A172 (cell line): ENCODE measurements around the gene FLNB. TPM values are rescaled to one million over a fixed set of nuclear protein-coding genes. Genes with fewer than 3 reads are reported as not detected.
"Not testable (repeated sequence)": the region's sequence is repeated elsewhere in the genome, so short reads cannot be mapped to it uniquely, and the experiment has no call there.

Source experiments
- DNase-seq: peaks from one replicate; pipeline ENCODE4 v3.0.0-alpha.2; 2015; ENCODE audit warnings: low spot score
- total RNA-seq: library from RNA; depleted of rRNA; stranded (reverse); fragments of >200 nt; shearing (Covaris generic); gene quantifications from 2 replicates; pipeline ENCODE4 v1.2.3, GENCODE V29; 2014

FLNB gene
- total RNA-seq, 1 experiment from 2014 or later, result 225 TPM

DNA sequence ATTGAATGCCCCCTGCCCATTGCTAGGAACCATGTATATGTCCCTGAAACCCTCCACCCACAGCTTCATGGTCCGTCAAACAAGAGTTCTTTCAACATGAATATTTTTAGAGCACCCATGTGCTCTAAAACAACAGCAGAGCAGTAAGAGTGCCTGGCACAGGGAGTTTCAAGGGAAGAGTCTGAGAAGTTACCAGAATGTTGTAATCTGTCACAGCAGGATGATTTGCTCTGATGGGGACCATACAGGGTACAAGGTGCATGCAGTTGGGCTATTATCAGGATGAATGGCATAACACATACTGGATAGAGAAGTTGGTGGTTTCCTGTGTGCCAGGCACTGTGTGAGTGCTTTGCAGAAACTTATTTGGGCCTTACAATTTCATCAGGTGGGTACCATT, 27.8 kb upstream of the FLNB start:
- DNase-seq, result no peak

GRCh38 chr3:57981483-57982087, 26.6 kb upstream of the FLNB start:
- DNase-seq, result peak; percentile 67

GRCh38 chr3:57982561-57983243, 25.5 kb upstream of the FLNB start:
- no peak for DNase-seq

- peak; percentile 96 for DNase-seq
Observed at GRCh38 chr3:57983734-57984518, 24.3 kb upstream of the FLNB start.

DNA sequence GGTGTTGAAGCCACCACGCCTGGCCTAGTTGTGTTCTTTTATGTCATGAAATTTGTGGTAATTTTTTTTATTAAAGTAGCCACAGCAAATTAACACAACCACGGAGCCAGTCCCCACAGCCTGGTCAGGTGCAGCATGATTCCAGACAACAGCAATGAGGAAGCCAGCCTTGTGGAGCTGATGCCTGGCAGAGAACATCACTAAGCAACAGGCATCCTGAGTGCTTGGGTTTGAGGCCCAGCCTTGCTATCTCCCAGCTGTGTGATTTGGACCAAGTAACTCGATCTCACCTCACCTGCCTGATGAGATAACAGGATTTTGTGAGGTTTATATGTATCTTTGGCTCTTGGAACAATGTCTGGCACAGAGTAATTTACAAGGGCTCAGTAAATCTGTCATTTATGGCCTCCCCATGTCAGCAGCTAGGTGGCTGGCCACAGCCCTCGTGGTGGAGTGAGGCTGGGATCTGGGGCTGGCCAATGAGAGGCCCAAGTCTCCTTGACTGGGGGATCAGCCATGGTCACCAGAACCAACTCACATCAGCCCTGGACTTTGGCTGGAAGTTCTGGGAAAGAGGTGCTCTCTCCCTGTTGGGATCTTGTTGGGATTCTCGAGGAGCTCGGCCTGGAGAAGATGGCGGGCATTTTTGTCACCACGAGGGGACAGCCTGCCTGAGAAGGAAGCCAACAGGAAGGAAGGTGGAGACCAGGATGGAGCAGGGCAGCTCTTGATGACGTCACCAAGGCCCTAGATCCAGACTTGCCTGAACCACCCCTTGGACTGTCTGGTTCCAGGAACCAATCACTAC, 22.8 kb upstream of the FLNB start:
- no peak for DNase-seq

DNA sequence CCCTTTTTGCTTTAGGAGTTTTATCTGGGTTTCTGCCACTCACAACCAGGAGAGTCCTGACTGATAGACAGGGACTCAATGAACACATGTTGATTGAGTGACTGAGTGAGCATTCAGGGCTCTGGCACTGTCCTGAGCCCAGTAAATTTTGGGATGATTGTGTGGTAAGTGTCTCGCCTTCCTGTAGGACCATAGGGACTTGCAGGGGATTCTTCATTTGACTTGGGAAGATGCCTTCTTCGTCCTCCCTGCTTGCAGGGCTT, 22.3 kb upstream of the FLNB start:
- no peak for DNase-seq

DNA sequence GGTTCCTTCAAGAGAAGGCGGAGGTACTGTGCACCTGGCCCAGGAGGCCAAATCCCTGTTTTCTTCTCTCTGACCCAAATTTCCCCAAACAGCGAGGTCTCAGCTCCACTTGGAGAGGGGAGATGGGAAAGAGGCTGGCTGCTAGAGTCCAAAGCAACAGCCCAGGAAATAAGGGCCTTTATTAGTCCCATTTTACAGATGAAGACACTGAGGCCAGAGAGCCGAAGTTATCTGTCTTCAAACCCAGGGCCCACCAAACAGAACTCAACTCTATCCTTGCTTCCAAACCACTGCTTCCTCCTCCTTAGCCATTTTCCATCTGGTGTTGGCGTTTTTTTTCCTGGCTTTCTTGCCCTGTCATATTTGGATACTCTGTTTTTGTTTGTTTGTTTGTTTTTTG, 22.0 kb upstream of the FLNB start:
- DNase-seq, result no peak

GRCh38 chr3:57989198-57989597, 19.0 kb upstream of the FLNB start:
- not testable (repeated sequence) for DNase-seq

DNA sequence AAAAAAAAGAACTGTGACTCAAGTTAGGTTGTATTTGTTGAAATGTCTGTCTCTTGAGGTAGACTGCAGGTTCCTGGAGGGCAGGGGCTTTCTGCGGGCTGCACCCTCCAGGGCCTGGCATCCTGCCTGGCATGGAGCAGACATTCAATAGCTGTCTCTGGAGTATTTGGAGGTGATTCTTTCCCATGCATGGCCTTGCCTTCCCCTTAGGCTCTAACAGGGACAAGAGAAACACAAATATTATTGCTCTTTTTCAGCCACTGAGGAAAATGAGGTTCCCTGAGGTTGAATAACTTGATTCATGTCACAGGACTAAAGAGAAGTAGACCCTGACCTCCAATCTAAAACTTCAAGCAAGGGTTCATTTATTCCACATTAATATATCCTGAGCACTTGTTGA, 18.6 kb upstream of the FLNB start:
- no peak for DNase-seq

GRCh38 chr3:57992452-57993213, 15.6 kb upstream of the FLNB start:
- DNase-seq, result no peak

GRCh38 chr3:57998366-57999283, 9.6 kb upstream of the FLNB start:
- peak; percentile 50 for DNase-seq

- DNase-seq, result no peak
Observed at GRCh38 chr3:57999417-58000115, 8.7 kb upstream of the FLNB start.

GRCh38 chr3:58000306-58001085, 7.7 kb upstream of the FLNB start:
- peak; percentile 49 for DNase-seq

DNA sequence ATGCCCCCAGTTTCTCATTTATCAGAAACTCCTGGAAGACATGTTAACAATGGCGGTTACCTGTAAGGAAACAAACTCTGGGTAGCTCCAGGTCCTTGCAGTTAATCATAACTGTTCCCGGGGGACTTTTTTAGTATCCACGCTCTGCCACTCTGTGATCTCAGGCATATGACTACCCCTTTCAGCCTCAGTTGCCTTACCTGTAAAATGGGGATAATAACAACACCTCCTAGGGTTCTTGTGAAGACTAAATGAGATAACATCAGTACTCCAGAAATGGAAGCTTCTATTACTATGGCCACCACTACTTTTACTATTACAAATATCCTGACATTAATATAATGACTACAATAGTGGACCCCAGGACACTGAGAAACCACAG, 7.1 kb upstream of the FLNB start:
- DNase-seq, result no peak

GRCh38 chr3:58001979-58002378, 6.2 kb upstream of the FLNB start:
- no peak for DNase-seq

DNA sequence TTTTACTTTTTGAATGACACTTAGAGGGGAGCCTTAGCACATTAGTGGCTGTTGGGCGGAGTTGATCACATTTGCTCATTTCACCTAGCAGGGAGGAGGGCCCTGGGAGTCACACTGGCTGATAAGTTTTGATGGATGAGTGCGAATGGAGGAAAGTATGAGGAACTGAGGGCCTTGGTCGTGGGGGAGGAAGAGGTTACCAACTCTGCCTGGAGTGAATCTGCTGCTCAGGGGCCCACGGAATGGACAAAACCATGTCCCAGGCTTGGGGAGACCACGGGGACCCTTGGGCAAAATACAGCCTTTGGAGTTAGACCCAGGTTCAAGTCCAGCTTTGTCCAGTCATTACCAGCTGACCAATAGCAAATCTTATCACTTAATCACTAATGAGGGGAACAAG, 5.1 kb upstream of the FLNB start:
- no peak for DNase-seq

DNA sequence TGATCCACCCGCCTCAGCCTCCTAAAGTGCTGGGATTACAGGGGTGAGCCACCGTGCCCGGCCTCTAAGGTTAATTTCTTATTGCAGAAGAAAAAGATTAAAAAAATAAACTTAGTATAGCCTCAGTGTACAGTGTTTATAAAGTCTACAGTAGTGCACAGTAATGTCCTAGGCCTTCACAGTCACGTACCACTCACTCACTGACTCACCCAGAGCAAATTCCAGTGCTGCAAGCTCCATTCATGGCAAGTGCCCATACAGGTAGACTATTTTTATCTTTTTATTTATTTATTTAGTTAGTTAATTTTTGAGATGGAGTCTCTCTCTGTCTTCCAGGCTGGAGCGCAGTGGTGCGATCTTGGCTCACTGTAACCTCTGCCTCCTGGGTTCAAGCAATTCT, 3.2 kb upstream of the FLNB start:
- peak; percentile 69 for DNase-seq

DNA sequence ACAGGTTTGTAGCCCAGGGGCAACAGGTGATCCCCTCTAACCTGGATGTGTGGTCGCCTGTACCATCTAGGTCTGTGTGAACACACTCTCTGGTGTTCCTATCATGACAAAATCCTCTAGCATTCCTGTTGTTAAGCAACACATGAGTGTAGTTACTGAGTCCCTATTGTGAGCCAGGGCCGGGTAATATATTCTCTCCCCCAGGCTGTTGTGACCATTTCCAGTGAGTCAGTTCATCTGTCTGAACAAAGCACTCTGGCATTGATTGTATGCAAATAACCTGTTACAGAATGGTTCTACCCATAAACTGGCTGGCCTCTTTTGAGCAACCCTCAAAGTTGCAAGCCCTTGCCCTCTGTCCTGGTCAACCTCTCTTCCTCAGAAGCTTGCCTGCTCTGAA, 2.6 kb upstream of the FLNB start:
- peak; percentile 58 for DNase-seq

GRCh38 chr3:58006661-58007060, 1.6 kb upstream of the FLNB start:
- no peak for DNase-seq
